GM08714 (cell line): ENCODE measurements around the gene ANO6.
"Not testable (repeated sequence)": the region's sequence is repeated elsewhere in the genome, so short reads cannot be mapped to it uniquely, and the experiment has no call there.

Experiments
- H3K4me3 ChIP-seq: fragments of 200-500 bp; sonication (Bioruptor generic); 2 replicates; pipeline ENCODE4 v1.5.1; 2014; ENCODE audit warnings: mild to moderate bottlenecking, low read length, inconsistent platforms
- ZNF274 ChIP-seq: IDR thresholded peaks from 2 replicates; pipeline ENCODE4 v1.6.1; 2012; ENCODE audit warnings: mild to moderate bottlenecking, low read depth, low read length

Gene ANO6

DNA sequence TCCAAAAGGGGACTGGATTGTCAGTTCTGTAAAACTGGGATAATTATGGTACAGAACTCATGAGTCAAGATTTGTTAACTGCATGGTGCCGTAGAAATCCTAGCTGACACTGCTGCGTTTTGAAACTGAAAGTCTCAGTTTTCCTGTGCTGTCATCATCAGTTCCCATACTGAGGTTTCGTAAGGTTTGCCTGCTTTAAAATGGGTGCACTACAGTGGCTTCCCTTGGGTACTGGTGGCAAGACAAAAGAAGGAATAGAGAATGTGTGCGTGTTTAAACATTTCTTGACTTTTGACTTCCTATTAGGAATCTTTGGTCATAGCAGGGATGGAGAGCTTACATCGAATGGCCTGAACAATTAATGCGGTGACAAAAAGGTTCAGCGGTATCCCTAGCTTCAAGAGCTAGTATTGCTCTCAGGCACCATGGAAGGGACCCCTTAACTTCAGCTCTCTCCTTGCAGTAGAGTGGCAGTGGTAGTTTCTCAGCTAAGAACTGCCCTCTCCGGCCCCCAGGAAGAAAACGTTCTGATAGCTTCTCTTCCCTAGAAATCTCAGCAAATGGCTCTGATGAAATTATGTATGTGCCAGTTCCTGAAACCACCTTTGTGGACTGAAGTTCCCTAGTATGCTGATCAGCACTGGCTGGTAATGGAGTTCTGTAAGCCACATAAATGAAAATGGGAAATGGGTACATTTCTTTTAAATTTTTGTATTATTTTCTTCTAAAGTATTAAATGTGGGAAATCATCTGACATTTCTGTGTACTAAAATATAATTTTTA is 28.9 kb downstream of the ANO6 start:
- H3K4me3 ChIP-seq, result peak overlapping the region; percentile 46; the same call in 1 of the 2 replicates
- TF ChIP-seq ZNF274, result no peak

DNA sequence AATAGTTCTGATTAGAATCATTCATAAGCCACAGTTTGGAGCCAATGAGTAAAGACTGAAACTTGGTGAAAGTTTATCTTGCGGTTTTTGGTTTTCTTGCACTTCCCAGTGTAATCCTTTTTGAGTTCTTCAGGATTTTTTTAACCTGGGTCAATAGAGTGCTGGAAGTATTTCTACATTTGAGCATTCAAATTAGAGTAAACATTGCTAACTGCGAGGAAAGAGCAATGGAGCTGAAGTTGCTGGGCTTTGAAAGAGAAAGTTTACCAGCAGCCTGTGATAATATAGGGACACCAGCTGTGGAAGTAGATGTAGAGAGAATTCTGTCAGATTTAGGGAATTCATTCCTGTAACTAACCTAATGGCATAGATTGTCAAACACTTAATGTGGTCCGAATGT is 30.3 kb downstream of the ANO6 start:
- no peak overlapping the region for H3K4me3 ChIP-seq
- no peak for TF ChIP-seq ZNF274

DNA sequence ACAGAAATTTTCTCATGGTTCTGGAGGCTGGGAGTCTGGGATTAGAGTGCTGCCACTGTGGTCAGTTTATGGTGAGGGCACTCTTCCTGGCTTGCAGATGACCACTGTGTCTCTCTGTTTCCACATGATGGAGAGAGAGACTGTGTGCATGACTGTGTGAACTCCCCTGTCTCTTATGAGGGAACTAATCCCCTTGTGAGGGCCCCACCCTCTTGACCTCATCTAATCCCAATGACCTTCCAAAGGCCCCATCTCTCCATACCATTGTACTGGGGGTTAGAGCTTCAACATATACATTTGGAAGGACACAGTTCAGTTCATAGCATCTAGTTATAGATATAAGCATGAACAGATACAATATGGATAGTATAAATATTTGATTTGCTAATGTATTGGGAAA is 31.7 kb downstream of the ANO6 start:
- no peak for TF ChIP-seq ZNF274
- no peak overlapping the region for H3K4me3 ChIP-seq

DNA sequence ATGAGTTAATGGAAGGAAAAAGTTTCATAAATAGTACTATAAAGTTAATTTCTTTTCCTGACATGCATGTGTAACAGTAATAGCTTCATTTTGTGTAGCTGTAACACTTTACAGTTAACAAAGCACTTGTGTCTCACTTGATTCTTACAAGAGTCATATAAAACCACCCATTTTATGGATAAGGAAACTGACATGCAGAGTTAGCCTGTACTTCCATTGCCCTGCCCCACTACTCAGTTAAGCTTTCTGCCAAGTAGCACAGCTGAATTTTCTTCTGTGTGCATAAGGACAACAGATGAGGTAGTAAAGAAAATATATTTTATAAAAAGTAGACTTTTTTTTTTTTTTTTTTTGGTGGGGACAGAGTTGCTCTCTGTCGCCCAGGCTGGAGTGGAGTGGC is 32.2 kb downstream of the ANO6 start:
- no peak for TF ChIP-seq ZNF274
- H3K4me3 ChIP-seq, result no peak overlapping the region

DNA sequence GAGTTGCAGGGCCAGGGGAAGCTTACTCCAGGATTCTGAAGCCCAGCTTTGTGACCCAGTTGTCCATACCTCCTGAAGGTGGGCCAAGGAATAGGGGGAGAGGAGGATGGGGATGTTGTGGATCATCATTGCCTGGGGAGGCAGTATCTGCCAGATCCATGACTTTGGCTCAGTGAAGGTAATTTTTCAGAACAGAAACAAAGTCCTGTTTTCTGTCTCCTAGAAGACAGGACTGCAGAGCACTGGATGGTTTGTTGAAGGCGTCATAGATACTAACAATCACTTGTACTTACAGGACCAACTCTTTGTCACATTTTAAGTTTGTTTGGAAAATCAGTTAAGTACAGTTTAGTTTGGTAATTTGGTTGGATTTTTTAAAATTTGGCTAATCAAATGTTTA is 38.4 kb downstream of the ANO6 start:
- TF ChIP-seq ZNF274, result no peak
- H3K4me3 ChIP-seq, result no peak overlapping the region

DNA sequence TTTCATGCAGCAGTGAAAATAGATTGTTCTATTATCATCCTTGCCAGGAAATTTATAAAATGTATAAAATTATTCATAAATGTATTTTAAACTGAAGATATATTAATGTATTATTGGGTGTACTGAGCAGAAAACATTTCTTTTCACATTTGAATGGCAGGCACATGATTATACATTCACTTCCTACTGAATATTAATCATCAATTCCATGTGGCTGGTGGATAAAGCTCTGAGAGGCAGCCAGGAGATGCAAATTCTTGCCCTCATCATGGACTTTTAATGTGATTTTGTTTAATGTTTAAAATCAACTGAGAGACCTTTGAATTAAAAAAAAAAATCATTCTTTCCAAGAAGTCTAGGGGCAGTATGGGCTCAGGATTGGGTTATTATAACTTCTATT is 40.8 kb downstream of the ANO6 start:
- no peak for TF ChIP-seq ZNF274
- no peak overlapping the region for H3K4me3 ChIP-seq

DNA sequence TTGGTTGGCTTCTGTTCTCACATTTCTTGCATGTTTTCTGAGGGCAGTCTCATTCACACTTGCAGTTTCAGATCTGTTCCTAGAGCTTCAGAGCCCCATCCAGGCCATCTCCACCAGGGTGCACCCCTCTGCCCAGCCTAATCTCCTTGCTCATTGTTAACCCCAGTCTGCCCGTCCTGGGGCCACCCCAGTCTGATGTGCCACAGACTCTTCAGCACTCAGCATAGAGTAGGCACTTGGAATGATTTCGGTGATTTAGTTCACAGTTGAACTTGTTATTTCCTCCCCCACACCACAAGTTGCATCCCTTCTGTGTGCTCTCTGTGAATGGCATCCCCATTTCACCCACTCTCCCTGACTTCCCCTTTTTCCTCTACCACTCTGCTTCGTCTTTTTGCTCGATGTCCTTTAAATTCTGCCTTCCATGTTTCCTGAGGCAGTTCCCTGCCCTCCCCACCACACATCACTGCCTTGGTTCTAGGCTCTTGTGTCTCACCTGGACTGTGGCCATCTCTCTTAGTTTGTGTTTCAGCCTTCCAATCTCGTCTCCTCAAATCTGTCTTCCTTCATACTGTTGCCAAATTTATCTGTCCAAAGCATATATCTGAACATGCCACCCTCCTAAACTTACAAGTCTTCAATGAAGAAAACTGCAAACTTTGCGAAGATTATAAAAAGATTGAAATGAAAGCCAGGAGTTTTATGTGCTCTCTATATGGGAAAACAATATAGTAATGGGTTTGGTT is 41.5 kb downstream of the ANO6 start:
- TF ChIP-seq ZNF274, result no peak
- H3K4me3 ChIP-seq, result no peak overlapping the region

DNA sequence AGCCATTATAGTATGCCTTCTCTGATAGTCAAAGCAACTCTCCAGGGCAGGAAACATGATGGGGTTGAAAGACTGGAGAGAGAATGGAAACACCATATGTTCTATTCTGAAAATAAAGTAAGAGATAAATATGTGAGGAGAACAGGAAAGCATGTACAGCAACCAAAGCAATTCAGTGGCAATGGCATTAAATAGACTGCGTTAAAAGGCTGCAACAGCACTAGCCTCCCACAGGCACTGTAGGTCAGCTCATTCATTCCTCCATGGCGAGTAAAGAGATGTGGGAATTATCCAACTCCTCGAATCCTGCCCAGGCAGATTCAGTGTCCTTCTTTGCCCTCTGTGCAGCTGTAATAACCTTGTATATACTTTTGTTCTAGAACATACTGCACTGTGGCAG is 43.8 kb downstream of the ANO6 start:
- TF ChIP-seq ZNF274, result no peak
- no peak overlapping the region for H3K4me3 ChIP-seq

DNA sequence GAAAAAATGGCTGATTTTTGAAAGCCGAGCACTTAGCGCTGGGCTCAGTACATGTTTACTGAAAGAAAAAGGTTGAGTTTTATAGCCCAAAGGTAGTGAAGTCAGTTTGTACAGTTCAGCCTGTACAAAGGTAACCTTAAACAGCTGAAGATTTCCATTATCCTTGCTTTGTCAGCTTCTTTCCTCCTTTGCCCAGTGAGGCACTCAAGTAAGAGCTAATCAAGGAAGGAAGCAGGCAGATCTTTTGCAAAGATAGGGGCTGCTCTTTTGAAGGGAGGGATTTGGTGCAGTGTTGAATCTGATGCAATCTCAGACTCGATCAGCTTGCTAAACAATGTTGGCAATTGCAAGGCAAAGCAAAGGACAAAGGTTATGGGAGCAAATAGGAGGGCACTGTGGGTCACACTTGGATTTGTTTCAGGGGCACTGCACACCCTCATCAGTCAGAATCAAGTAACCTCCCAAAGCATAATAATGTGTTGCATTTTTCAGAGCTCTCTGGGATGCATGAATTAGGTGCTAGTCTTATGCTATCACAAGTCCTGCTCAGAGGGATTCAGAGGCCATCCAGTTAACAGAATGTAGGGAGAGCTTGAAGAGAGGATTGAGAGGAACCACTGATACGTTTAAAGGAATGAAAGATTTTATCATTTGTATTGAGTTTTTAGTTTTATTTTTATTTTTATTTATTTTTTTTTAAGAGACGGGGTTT is 44.4 kb downstream of the ANO6 start:
- no peak for TF ChIP-seq ZNF274
- H3K4me3 ChIP-seq, result no peak overlapping the region

DNA sequence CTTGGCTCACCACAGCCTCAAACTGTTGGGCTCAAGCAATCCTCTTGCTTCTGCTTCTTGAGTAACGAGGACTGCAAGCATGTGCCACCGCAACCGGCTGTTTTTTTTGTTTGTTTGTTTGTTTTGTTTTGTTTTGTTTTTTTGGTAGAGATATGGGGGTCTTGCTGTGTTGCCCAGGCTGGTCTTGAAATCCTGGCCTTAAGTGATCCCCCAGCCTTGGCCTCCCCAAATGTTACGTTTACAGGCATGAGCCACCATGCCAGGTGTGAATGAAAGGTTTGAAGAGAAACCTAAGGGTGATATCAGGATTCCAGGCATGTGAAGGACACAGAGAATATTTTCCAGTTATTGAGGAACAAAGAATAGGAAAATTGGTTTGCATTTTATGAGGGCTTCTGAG is 45.0 kb downstream of the ANO6 start:
- no peak overlapping the region for H3K4me3 ChIP-seq
- TF ChIP-seq ZNF274, result no peak

DNA sequence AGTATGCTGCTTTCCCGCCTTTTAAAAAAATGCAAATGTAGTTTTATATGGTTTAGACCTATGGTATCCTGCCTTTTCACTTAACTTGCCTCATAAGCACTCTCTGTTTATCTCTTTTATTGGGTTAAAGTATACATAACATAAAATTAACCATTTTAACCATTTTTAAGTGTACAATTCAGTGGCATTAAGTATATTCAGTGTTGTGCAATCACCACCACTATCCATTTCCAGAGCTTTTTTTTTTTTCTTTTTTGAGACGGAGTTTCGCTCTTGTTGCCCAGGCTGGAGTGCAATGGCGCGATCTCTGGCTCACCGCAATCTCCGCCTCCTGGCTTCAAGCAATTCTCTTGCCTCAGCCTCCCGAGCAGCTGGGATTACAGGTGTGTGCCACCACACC is 46.3 kb downstream of the ANO6 start:
- not testable (repeated sequence) for H3K4me3 ChIP-seq

DNA sequence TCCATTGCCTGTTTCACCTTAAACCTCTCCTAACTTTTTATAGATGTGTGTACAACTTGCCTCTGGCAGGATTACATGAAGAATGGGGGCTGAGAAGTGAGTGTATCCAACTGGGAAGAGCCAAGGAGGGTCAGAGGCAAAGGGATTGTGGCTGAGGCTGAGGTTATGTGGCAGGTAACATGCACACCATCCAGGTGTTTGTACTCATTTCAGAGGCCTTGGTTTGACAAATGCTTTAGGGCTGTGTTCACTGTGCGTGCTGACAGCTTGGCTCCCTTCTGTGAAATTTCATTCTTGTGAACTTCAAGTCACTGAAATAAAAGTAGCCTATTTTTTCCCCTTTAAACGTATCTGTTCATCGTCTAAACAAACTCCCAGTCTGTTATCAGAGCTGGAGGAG is 47.7 kb downstream of the ANO6 start:
- no peak for TF ChIP-seq ZNF274
- H3K4me3 ChIP-seq, result no peak overlapping the region

DNA sequence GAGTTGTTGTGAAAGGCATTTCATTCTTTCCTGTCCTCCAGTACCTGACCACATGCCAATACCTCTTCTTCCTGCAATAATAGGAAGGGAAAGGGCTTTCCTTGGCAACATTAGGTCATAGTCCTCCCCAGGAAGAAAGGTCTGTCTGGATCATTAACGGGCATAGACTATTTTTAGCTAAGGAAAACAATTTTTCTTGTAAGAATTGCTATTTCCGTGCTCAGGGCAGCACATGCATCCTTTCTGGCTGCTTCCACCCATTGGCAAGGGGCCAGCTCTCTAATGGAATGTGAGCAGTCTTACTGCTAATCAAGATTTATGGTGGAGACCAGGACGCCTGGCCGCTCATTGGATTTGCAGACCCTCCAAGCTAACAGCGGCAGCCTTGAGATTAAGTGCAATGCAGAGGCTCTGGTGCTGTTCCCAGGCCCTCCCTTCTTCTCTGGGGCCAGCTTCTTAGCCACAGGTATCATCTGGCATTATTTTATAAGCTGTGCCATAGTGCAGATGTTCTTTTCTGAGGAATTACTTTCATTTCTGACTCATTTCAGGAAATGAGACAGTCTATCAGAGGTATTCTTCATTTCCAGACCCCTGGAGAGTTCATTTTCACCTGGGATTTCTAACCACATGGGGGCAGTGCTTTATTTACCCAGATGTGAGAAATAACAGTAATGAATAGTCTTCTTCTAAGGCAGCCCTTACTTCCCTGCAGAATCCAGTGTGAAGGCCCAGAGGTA is 52.9 kb downstream of the ANO6 start:
- no peak for TF ChIP-seq ZNF274
- H3K4me3 ChIP-seq, result no peak overlapping the region

DNA sequence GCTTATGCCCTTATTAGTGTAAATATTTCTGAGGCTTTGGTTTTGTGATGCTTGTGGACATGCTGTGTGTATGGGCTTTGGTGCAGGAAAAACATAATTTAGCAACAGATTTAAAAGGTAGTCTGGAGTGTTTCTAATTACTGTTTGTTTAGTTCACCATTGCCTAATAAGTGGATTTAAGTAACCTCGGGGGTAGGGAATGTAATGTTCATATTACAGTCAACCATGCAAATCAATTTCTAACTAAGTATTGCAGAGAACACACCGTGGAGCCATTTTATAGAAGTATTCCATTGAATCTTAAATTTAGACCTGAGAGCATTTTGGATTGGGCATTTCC is 53.5 kb downstream of the ANO6 start:
- H3K4me3 ChIP-seq, result no peak overlapping the region

More for the DNA sequence above, 53.5 kb downstream of the ANO6 start:
- TF ChIP-seq ZNF274, result no peak
